ENCODE measurements around the gene ARRDC4. TPM values are rescaled to one million over a fixed set of nuclear protein-coding genes. Genes with fewer than 3 reads are reported as not detected.

ARRDC4 gene
- total RNA-seq, 4 donors from 2014 or later = 10.2 to 45.1 (median 25.0) TPM

GRCh38 chr15:98017150-98017964 lies 56.9 kb downstream of the ARRDC4 start:
- Histone ChIP-seq H3K27ac (no peak overlapping the region), H3K36me3 (no peaks in the 10 kb centered on the region), H3K4me3 (no peak overlapping the region), H3K27me3 (no peaks in the 10 kb centered on the region), H3K4me1 (no peaks in the 10 kb centered on the region), H3K9me3 (no peaks in the 10 kb centered on the region)
- no peak for DNase-seq
- no peak for TF ChIP-seq POLR2A (IDR thresholded peaks at IDR 0.05)
- intact Hi-C loops (cut with DNase I; ENCODE audit: low total_unique reads) = no loop called here

DNA sequence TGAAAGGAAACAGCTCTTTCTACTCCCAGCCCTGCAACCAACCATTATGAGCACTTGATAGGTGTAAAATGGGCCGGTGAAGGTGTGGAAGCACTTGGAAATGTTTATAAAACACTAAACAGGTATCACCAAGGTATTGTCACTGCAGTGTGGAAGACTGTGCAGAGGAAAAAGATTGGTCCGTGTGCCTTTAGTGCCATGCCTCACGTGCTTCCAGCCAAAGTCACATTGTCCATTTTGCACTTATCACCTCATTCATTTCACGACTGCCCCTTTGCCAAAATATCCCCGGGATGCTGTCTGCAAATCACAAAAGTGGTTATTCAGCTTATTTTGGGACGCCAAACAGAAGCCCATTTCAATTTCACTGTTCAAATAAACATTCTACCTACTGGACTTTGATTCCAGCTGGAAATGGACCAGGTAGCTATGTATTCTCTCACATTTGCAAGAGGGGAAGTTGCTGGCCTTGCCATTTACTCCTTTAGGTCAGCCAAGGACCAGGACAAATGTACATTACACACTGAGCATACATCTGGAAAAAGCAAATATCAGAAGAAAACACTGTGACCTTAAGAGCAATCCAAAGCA lies 58.4 kb downstream of the ARRDC4 start:
- no peak for DNase-seq
- Histone ChIP-seq H3K27ac (no peak overlapping the region), H3K9me3 (no peaks in the 10 kb centered on the region), H3K4me3 (no peak overlapping the region), H3K4me1 (no peaks in the 10 kb centered on the region), H3K36me3 (no peaks in the 10 kb centered on the region), H3K27me3 (no peaks in the 10 kb centered on the region)
- TF ChIP-seq, protein P1, sequence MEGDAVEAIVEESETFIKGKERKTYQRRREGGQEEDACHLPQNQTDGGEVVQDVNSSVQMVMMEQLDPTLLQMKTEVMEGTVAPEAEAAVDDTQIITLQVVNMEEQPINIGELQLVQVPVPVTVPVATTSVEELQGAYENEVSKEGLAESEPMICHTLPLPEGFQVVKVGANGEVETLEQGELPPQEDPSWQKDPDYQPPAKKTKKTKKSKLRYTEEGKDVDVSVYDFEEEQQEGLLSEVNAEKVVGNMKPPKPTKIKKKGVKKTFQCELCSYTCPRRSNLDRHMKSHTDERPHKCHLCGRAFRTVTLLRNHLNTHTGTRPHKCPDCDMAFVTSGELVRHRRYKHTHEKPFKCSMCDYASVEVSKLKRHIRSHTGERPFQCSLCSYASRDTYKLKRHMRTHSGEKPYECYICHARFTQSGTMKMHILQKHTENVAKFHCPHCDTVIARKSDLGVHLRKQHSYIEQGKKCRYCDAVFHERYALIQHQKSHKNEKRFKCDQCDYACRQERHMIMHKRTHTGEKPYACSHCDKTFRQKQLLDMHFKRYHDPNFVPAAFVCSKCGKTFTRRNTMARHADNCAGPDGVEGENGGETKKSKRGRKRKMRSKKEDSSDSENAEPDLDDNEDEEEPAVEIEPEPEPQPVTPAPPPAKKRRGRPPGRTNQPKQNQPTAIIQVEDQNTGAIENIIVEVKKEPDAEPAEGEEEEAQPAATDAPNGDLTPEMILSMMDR (IDR thresholded peaks at IDR 0.05) = no peak
- TF ChIP-seq POLR2A (IDR thresholded peaks at IDR 0.05) = no peak
- intact Hi-C loops (cut with DNase I; ENCODE audit: low total_unique reads) = no loop called here

All from uterus (tissue), 4 donors.